HUES6 (cell line): ENCODE measurements around the gene SLC6A2.
A peak's percentile ranks its signal among the peaks of the same experiment; 100 is the strongest.
"Not testable (repeated sequence)": the region's sequence is repeated elsewhere in the genome, so short reads cannot be mapped to it uniquely, and the experiment has no call there.

Source experiments
- H3K27ac ChIP-seq: 2 replicates; pipeline ENCODE4 v1.7.0; 2013; ENCODE audit warnings: low read depth, mild to moderate bottlenecking, low read length, inconsistent platforms
- H3K27me3 ChIP-seq: 2 replicates; pipeline ENCODE4 v1.6.1; 2013; ENCODE audit warnings: low read length; ENCODE audit not compliant: control insufficient read depth, insufficient read depth
- H3K36me3 ChIP-seq: 2 replicates; pipeline ENCODE4 v1.6.1; 2013; ENCODE audit warnings: low read length; ENCODE audit not compliant: control insufficient read depth, insufficient read depth
- H3K4me1 ChIP-seq: 2 replicates; pipeline ENCODE4 v1.6.1; 2013; ENCODE audit warnings: low read length; ENCODE audit not compliant: control insufficient read depth, insufficient read depth
- H3K4me3 ChIP-seq: 2 replicates; pipeline ENCODE4 v1.5.1; 2013; ENCODE audit warnings: low read depth, low read length
- H3K9ac ChIP-seq: one replicate; pipeline ENCODE4 v1.6.1; 2013; ENCODE audit warnings: mild to moderate bottlenecking, low read length
- H3K9me3 ChIP-seq: 2 replicates; pipeline ENCODE4 v1.6.1; 2013; ENCODE audit warnings: low read depth, low read length; ENCODE audit not compliant: control insufficient read depth, insufficient read depth

Gene SLC6A2

DNA sequence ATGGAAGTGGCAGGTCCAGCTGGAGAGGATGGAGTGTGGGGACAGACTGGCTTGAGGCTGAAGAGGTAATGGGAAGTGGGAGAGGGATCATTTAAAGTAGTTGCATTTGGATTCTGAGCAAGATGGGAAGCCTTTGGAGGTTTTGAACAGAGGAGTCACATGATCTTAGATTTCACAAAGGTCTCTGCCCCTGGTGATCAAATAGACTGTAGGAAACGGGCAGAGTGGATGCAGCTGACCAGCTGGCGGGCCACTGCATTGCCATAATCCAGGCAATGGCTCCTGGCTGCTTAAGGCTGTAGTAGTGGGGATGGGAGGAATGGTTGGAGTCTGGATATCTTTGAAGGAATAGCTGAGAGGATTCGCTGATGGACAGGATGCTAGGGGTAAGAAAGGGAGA is 81.5 kb downstream of the SLC6A2 start:
- Histone ChIP-seq H3K27me3 (peaks cover 3% of the 10 kb centered on the region; the same call in 1 of the 2 replicates), H3K9me3 (no peaks in the 10 kb centered on the region), H3K36me3 (no peaks in the 10 kb centered on the region), H3K4me1 (no peaks in the 10 kb centered on the region), H3K27ac (no peak overlapping the region), H3K9ac (no peak overlapping the region), H3K4me3 (no peak overlapping the region)

DNA sequence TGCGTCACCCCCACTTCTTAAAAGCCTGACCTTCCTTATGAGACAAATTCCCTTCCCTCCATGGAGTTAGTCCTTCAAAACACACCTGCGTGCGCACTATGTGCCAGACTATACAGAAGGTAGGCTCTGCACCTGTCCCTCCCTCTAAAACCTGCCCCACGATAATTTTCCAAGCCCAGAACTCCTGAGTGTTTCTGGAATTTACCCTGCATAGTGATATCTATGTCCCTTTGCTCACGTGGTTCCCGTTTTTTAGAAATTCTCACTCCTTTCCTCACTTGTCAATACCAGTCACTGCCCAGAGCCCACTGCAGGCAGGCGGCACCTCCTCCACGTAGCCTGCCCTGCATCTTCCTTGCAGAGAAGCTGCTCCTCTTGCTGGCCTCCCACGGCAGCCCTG is 82.2 kb downstream of the SLC6A2 start:
- no peak overlapping the region for H3K4me3 ChIP-seq
- no peak overlapping the region for H3K27ac ChIP-seq
- H3K9ac ChIP-seq, result no peak overlapping the region
- no peaks in the 10 kb centered on the region for H3K36me3 ChIP-seq
- H3K27me3 ChIP-seq, result peaks cover 3% of the 10 kb centered on the region; the same call in 1 of the 2 replicates
- H3K4me1 ChIP-seq, result no peaks in the 10 kb centered on the region
- no peaks in the 10 kb centered on the region for H3K9me3 ChIP-seq

DNA sequence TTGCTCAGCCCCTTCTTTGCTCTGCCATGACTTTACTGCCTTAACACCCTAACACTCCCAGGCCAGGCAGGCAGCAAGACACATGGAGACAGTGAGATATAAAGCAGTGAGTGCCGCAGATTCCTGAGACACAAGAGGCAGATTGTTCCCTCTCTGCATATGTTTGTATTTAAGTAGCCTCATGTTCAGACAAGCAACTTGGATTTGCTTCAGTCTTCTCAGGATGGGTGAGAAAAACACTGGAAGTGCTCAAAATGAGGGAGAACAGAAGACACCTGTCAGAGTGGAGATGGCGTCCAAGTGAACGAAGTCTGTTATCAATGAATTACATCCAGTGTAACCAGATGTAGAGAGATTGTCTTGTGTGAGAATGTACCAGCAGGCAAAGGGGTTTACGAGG is 90.3 kb downstream of the SLC6A2 start:
- Histone ChIP-seq H3K27ac (no peak overlapping the region), H3K9me3 (no peaks in the 10 kb centered on the region), H3K9ac (no peak overlapping the region), H3K4me3 (no peak overlapping the region), H3K36me3 (no peaks in the 10 kb centered on the region), H3K27me3 (peaks cover 3% of the 10 kb centered on the region), H3K4me1 (no peaks in the 10 kb centered on the region)

DNA sequence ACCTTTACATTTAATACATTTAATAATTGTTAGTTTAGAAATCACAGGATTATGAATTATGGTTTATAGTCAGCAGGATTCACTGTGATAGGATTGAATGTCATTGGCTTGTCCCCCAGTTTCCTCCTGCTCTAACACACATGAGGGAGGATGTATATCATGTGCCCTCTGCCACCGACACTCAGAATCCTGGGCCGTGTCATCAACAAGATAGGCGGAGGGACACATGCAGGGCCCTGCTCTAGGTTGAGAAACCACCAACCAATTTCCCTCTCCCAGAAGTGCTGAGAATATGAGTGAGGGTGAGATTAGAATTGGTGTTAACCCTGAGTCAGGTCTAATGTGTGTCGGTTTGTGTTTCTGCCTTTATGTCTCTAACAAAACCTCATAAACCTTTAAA is 92.0 kb downstream of the SLC6A2 start:
- Histone ChIP-seq H3K4me1 (no peaks in the 10 kb centered on the region), H3K4me3 (no peak overlapping the region), H3K36me3 (no peaks in the 10 kb centered on the region), H3K27me3 (no peaks in the 10 kb centered on the region; the same call in none of the 2 replicates), H3K9me3 (peaks cover 15% of the 10 kb centered on the region), H3K9ac (no peak overlapping the region), H3K27ac (no peak overlapping the region)

DNA sequence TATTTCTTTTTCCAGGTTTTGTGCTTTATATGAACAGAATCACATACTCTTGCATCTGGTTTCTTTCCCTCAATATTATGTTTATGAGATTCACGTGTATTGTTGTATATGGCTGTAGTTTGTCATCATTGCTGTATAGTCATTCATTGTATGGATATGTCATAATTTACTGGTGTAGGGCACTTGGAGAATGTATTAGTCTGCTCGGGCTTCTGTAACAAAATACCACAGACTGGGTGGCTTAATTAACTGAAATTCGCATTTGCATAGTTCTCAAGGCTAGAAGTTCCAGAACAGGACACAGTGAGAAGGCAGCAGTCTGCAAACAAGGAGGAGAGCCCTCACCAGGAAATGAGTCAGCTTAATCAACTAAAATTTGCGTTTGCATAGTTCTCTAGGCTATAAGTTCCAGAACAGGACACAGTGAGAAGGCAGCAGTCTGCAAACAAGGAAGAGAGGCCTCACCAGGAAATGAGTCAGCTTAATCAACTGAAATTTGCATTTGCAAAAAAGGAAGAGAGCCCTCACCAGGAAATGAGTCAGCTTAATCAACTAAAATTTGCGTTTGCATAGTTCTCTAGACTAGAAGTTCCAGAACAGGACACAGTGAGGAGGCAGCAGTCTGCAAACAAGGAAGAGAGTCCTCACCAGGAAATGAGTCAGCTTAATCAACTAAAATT is 96.8 kb downstream of the SLC6A2 start:
- not testable (repeated sequence) for H3K4me3 ChIP-seq, H3K9ac ChIP-seq, H3K27me3 ChIP-seq, H3K4me1 ChIP-seq, H3K36me3 ChIP-seq
- H3K9me3 ChIP-seq, result peaks cover 31% of the 10 kb centered on the region
- H3K27ac ChIP-seq, result peak overlapping the region; percentile 71; the same call in 1 of the 2 replicates

DNA sequence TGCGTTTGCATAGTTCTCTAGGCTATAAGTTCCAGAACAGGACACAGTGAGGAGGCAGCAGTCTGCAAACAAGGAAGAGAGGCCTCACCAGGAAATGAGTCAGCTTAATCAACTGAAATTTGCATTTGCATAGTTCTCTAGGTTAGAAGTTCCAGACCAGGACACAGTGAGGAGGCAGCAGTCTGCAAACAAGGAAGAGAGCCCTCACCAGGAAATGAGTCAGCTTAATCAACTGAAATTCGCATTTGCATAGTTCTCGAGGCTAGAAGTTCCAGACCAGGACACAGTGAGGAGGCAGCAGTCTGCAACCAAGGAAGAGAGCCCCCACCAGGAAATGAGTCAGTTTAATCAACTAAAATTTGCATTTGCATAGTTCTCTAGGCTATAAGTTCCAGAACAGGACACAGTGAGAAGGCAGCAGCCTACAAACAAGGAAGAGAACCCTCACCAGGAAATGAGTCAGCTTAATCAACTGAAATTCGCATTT is 97.4 kb downstream of the SLC6A2 start:
- not testable (repeated sequence) for H3K36me3 ChIP-seq, H3K4me3 ChIP-seq, H3K4me1 ChIP-seq, H3K9ac ChIP-seq, H3K27me3 ChIP-seq
- Histone ChIP-seq H3K9me3 (peaks cover 31% of the 10 kb centered on the region), H3K27ac (0 out of 2 replicates have a peak overlapping the region, but pooled peaks have one; percentile 71)
